ENCODE data around the gene SPNS2. TPM values are rescaled to one million over a fixed set of nuclear protein-coding genes. Genes with fewer than 3 reads are reported as not detected.

Gene SPNS2
- total RNA-seq, 1 experiment from 2014 or later: 1.9 TPM

- peaks cover 15% of the 10 kb centered on the region for H3K4me1 ChIP-seq (ENCODE audit: control insufficient read depth, insufficient read depth, low read length)
- no peak for DNase-seq (ENCODE audit: low read depth, low spot score)
- TF ChIP-seq, protein P1, sequence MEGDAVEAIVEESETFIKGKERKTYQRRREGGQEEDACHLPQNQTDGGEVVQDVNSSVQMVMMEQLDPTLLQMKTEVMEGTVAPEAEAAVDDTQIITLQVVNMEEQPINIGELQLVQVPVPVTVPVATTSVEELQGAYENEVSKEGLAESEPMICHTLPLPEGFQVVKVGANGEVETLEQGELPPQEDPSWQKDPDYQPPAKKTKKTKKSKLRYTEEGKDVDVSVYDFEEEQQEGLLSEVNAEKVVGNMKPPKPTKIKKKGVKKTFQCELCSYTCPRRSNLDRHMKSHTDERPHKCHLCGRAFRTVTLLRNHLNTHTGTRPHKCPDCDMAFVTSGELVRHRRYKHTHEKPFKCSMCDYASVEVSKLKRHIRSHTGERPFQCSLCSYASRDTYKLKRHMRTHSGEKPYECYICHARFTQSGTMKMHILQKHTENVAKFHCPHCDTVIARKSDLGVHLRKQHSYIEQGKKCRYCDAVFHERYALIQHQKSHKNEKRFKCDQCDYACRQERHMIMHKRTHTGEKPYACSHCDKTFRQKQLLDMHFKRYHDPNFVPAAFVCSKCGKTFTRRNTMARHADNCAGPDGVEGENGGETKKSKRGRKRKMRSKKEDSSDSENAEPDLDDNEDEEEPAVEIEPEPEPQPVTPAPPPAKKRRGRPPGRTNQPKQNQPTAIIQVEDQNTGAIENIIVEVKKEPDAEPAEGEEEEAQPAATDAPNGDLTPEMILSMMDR (IDR thresholded peaks at IDR 0.05): no peak
- TF ChIP-seq TCF7L2 (IDR thresholded peaks at IDR 0.05; ENCODE audit: low read depth, low read length) (no peak), REST (IDR thresholded peaks at IDR 0.05; ENCODE audit: insufficient read depth in 1 of 2, low read depth in 2 of 2, low read length in 1 of 2) (no peak), SIN3A (IDR thresholded peaks at IDR 0.05; ENCODE audit: borderline replicate concordance, insufficient read depth, low read depth, low read length) (no peak), POLR2AphosphoS5 (IDR thresholded peaks at IDR 0.05; ENCODE audit: low read depth, low read length) (no peak)
- intact Hi-C loops (cut with micrococcal nuclease; ENCODE audit: unreplicated experiment): no loop called here
- H3K9me3 ChIP-seq (ENCODE audit: control insufficient read depth, insufficient read depth, low read depth, low read length): no peaks in the 10 kb centered on the region
- BruUV-seq (replicated peaks): no TSS peak
- CTCF ChIA-PET: interaction anchor here (0.5 to 0.9 kb wide), 2 partner anchors 11 to 125 kb away, joined by 5 to 15 read pairs; no protein-coding TSS in a partner anchor
- POLR2A ChIA-PET: no interaction called here
- no peak overlapping the region for H3K4me3 ChIP-seq (ENCODE audit: low read depth in 2 of 2, low read length in 2 of 2)
- in situ Hi-C loops (cut with HindIII; ENCODE audit: low pct_unique_long_range_greater_than_20kb, low sequenced_read_pairs): no loop called here
- no peak for ATAC-seq
- H3K27ac ChIP-seq (ENCODE audit: low read length): no peak overlapping the region
- no peaks in the 10 kb centered on the region for H3K27me3 ChIP-seq (ENCODE audit: control insufficient read depth, insufficient read depth, low read length)
- peaks cover 2% of the 10 kb centered on the region for H3K36me3 ChIP-seq (ENCODE audit: control insufficient read depth, insufficient read depth, low read length)
These were observed 58.3 kb downstream of the SPNS2 start for GRCh38 chr17:4556996-4557395.

- in situ Hi-C loops (cut with HindIII; ENCODE audit: low pct_unique_long_range_greater_than_20kb, low sequenced_read_pairs) (no loop called here), intact Hi-C loops (cut with micrococcal nuclease; ENCODE audit: unreplicated experiment) (no loop called here)
- DNase-seq (ENCODE audit: low read depth, low spot score) (no peak), ATAC-seq (no peak)
- no peaks in the 10 kb centered on the region for H3K9me3 ChIP-seq (ENCODE audit: control insufficient read depth, insufficient read depth, low read depth, low read length)
- TF ChIP-seq REST (IDR thresholded peaks at IDR 0.05; ENCODE audit: insufficient read depth in 1 of 2, low read depth in 2 of 2, low read length in 1 of 2): no peak
- TF ChIP-seq POLR2AphosphoS5 (IDR thresholded peaks at IDR 0.05; ENCODE audit: low read depth, low read length): no peak
- TF ChIP-seq, protein P1 (IDR thresholded peaks at IDR 0.05): no peak
- no peak for TF ChIP-seq TCF7L2 (IDR thresholded peaks at IDR 0.05; ENCODE audit: low read depth, low read length)
- TF ChIP-seq SIN3A (IDR thresholded peaks at IDR 0.05; ENCODE audit: borderline replicate concordance, insufficient read depth, low read depth, low read length): no peak
- H3K4me1 ChIP-seq (ENCODE audit: control insufficient read depth, insufficient read depth, low read length): peaks cover 15% of the 10 kb centered on the region
- CTCF ChIA-PET: interaction anchor here (0.9 kb wide), 1 partner anchor 10 kb away, joined by 15 read pairs; no protein-coding TSS in a partner anchor
- no peaks in the 10 kb centered on the region for H3K27me3 ChIP-seq (ENCODE audit: control insufficient read depth, insufficient read depth, low read length)
- POLR2A ChIA-PET: no interaction called here
- no TSS peak for BruUV-seq (replicated peaks)
- H3K4me3 ChIP-seq (ENCODE audit: low read depth in 2 of 2, low read length in 2 of 2): no peak overlapping the region
- H3K27ac ChIP-seq (ENCODE audit: low read length): no peak overlapping the region
- peaks cover 2% of the 10 kb centered on the region for H3K36me3 ChIP-seq (ENCODE audit: control insufficient read depth, insufficient read depth, low read length)
These were observed 59.1 kb downstream of the SPNS2 start for GRCh38 chr17:4557626-4558346.

All from Panc1 (cell line).